BJ (cell line): ENCODE measurements around the gene MEX3C. TPM values are rescaled to one million over a fixed set of nuclear protein-coding genes. Genes with fewer than 3 reads are reported as not detected.

ENCODE experiments used
- CTCF ChIA-PET: fragments of 350-600 bp; formaldehyde crosslinking; extraction: SDS; loops from one replicate; lab custom pipeline; 2021; ENCODE audit warnings: antibody characterized with exemption, inconsistent platforms; lab: Yijun Ruan, JAX
- POLR2A ChIA-PET: fragments of 300-600 bp; sonication (Branson Sonifier 250); formaldehyde crosslinking; extraction: SDS; loops from one replicate; lab custom pipeline; 2021; ENCODE audit warnings: antibody characterized with exemption; lab: Charles Lee
- DNase-seq: peaks from one replicate; pipeline ENCODE4 v3.0.0-alpha.2; 2011; ENCODE audit warnings: low read depth
- H3K27me3 ChIP-seq: 2 replicates; pipeline ENCODE4 v1.6.0; 2011; ENCODE audit warnings: low read length; ENCODE audit not compliant: control insufficient read depth, insufficient read depth
- H3K36me3 ChIP-seq: 2 replicates; pipeline ENCODE4 v1.5.1; 2011; ENCODE audit warnings: low read length; ENCODE audit not compliant: control insufficient read depth, insufficient read depth
- H3K4me3 ChIP-seq: 2 replicates; pipeline ENCODE4 v1.5.1; 2011; ENCODE audit warnings: low read depth, mild to moderate bottlenecking, control low read depth, low read length
- CTCF ChIP-seq: IDR thresholded peaks from 2 replicates; pipeline ENCODE4 v1.5.1; 2011; ENCODE audit warnings: low read depth, mild to moderate bottlenecking, control low read depth, inconsistent platforms, low read length, moderate library complexity; ENCODE audit not compliant: insufficient read depth
- polyA plus RNA-seq: library from polyadenylated mRNA; depleted of rRNA; stranded (reverse); fragments of >200 nt; gene quantifications from 2 replicates; pipeline ENCODE4 v1.2.3, GENCODE V29; 2011

The MEX3C gene
- polyA plus RNA-seq, 1 experiment = 34.4 TPM

- ChIA-PET CTCF (no interaction called here), POLR2A (no interaction called here)
- TF ChIP-seq CTCF = no peak
- H3K4me3 ChIP-seq = no peak overlapping the region
- DNase-seq = no peak
- no peaks in the 10 kb centered on the region for H3K27me3 ChIP-seq
- H3K36me3 ChIP-seq = no peaks in the 10 kb centered on the region
Observed at GRCh38 chr18:51154431-51155063, 42.9 kb downstream of the MEX3C start.

- POLR2A ChIA-PET = no interaction called here
- no peak for DNase-seq
- CTCF ChIA-PET = no interaction called here
- H3K27me3 ChIP-seq = no peaks in the 10 kb centered on the region
- H3K4me3 ChIP-seq = no peak overlapping the region
- H3K36me3 ChIP-seq = no peaks in the 10 kb centered on the region
- no peak for TF ChIP-seq CTCF
Observed at GRCh38 chr18:51153659-51154371, 43.7 kb downstream of the MEX3C start.

- ChIA-PET POLR2A (no interaction called here), CTCF (no interaction called here)
- no peak for TF ChIP-seq CTCF
- Histone ChIP-seq H3K27me3 (no peaks in the 10 kb centered on the region), H3K4me3 (no peak overlapping the region), H3K36me3 (no peaks in the 10 kb centered on the region)
- no peak for DNase-seq
Observed at GRCh38 chr18:51151568-51152511, 45.6 kb downstream of the MEX3C start.

- ChIA-PET CTCF (no interaction called here), POLR2A (no interaction called here)
- TF ChIP-seq CTCF = no peak
- Histone ChIP-seq H3K4me3 (no peak overlapping the region), H3K36me3 (no peaks in the 10 kb centered on the region), H3K27me3 (no peaks in the 10 kb centered on the region)
- no peak for DNase-seq
Observed at GRCh38 chr18:51151185-51151567, 46.3 kb downstream of the MEX3C start.
